Measurements from ENCODE around the gene LAMA2.

LAMA2 gene, protein sequence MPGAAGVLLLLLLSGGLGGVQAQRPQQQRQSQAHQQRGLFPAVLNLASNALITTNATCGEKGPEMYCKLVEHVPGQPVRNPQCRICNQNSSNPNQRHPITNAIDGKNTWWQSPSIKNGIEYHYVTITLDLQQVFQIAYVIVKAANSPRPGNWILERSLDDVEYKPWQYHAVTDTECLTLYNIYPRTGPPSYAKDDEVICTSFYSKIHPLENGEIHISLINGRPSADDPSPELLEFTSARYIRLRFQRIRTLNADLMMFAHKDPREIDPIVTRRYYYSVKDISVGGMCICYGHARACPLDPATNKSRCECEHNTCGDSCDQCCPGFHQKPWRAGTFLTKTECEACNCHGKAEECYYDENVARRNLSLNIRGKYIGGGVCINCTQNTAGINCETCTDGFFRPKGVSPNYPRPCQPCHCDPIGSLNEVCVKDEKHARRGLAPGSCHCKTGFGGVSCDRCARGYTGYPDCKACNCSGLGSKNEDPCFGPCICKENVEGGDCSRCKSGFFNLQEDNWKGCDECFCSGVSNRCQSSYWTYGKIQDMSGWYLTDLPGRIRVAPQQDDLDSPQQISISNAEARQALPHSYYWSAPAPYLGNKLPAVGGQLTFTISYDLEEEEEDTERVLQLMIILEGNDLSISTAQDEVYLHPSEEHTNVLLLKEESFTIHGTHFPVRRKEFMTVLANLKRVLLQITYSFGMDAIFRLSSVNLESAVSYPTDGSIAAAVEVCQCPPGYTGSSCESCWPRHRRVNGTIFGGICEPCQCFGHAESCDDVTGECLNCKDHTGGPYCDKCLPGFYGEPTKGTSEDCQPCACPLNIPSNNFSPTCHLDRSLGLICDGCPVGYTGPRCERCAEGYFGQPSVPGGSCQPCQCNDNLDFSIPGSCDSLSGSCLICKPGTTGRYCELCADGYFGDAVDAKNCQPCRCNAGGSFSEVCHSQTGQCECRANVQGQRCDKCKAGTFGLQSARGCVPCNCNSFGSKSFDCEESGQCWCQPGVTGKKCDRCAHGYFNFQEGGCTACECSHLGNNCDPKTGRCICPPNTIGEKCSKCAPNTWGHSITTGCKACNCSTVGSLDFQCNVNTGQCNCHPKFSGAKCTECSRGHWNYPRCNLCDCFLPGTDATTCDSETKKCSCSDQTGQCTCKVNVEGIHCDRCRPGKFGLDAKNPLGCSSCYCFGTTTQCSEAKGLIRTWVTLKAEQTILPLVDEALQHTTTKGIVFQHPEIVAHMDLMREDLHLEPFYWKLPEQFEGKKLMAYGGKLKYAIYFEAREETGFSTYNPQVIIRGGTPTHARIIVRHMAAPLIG (N-terminal part only)

DNA sequence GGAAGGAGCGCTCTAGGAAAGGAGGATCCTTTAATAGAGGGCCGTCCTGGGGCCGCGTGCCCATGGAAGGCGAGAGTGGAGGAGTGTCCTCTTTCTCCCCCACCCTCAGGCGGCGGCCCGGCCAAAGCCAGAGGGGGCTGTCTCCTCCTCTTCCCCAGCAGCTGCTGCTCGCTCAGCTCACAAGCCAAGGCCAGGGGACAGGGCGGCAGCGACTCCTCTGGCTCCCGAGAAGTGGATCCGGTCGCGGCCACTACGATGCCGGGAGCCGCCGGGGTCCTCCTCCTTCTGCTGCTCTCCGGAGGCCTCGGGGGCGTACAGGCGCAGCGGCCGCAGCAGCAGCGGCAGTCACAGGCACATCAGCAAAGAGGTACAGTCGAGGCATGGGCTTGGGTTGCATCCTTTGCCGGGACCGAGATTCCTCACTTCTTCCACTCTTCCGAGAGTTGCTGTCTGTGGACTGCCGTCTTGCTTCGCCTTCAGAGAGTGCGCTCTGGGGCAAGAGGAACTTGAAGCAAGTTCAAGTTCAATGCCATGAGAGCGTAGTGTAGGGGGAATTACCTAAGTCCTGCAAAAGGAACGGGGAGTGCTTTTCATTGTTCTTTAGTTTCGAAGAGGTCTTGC, at the start of gene LAMA2:
TSS of gene LAMA2 (plus strand) at position 148 of the 621 bp plus-strand sequence. CDS start at position 256, 108 bp downstream.
- peaks cover 2% of the 10 kb centered on the region; the same call in 1 of the 2 replicates for H3K4me1 ChIP-seq (ENCODE audit: control insufficient read depth, insufficient read depth, low read length)
- H3K9me3 ChIP-seq (ENCODE audit: control insufficient read depth, insufficient read depth, low read length), result no peaks in the 10 kb centered on the region
- H3K4me3 ChIP-seq (ENCODE audit: low read length), result peak within 1 kb of the TSS; percentile 47; the same call in 1 of the 2 replicates
- no CpG with 5 or more reads among the region's 36 CpGs for WGBS (ENCODE audit: insufficient coverage, insufficient read length)
- H3K27ac ChIP-seq (ENCODE audit: low read length), result no peak within 1 kb of the TSS
- no peaks in the 10 kb centered on the region for H3K36me3 ChIP-seq (ENCODE audit: control insufficient read depth, insufficient read depth, low read length)
- DNase-seq (ENCODE audit: low read depth, low spot score), result no peak
- H3K27me3 ChIP-seq (ENCODE audit: control insufficient read depth, insufficient read depth, low read length), result no peaks in the 10 kb centered on the region

GRCh38 chr6:128836761-128837160, 46.2 kb upstream of the LAMA2 start:
- no peak overlapping the region for H3K27ac ChIP-seq (ENCODE audit: low read length)

DNA sequence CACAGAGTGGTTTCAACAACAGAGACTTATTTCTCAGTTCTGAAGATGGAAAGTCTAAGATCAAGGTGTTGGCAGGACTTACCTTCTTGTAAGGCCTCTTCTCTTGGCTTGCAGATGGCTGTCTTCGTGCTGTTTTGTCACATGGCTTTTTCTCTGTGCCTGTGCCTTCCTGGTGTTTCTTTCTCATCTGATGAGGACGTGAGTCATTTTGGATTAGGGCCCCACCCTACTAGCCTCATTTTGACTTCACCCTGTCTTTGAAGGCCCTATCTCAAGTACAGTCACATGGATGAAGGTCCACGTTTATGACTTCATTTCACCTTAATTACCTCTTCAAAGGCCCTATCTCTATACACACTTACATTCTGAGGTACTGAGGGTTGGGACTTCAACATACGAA, 41.4 kb upstream of the LAMA2 start:
- H3K4me3 ChIP-seq (ENCODE audit: low read length), result no peak overlapping the region
- H3K27ac ChIP-seq (ENCODE audit: low read length), result no peak overlapping the region
- DNase-seq (ENCODE audit: low read depth, low spot score), result no peak
- no peaks in the 10 kb centered on the region for H3K9me3 ChIP-seq (ENCODE audit: control insufficient read depth, insufficient read depth, low read length)
- no peaks in the 10 kb centered on the region for H3K36me3 ChIP-seq (ENCODE audit: control insufficient read depth, insufficient read depth, low read length)
- no CpG with 5 or more reads among the region's 4 CpGs for WGBS (ENCODE audit: insufficient coverage, insufficient read length)
- H3K27me3 ChIP-seq (ENCODE audit: control insufficient read depth, insufficient read depth, low read length), result no peaks in the 10 kb centered on the region
- no peaks in the 10 kb centered on the region for H3K4me1 ChIP-seq (ENCODE audit: control insufficient read depth, insufficient read depth, low read length)

More at GRCh38 chr6:128836761-128837160, 46.2 kb upstream of the LAMA2 start:
- H3K36me3 ChIP-seq (ENCODE audit: control insufficient read depth, insufficient read depth, low read length), result no peaks in the 10 kb centered on the region
- H3K4me3 ChIP-seq (ENCODE audit: low read length), result no peak overlapping the region
- WGBS (ENCODE audit: insufficient coverage, insufficient read length), result no CpG with 5 or more reads among the region's 1 CpG
- no peaks in the 10 kb centered on the region for H3K9me3 ChIP-seq (ENCODE audit: control insufficient read depth, insufficient read depth, low read length)
- DNase-seq (ENCODE audit: low read depth, low spot score), result no peak
- H3K27me3 ChIP-seq (ENCODE audit: control insufficient read depth, insufficient read depth, low read length), result no peaks in the 10 kb centered on the region
- no peaks in the 10 kb centered on the region for H3K4me1 ChIP-seq (ENCODE audit: control insufficient read depth, insufficient read depth, low read length)

DNA sequence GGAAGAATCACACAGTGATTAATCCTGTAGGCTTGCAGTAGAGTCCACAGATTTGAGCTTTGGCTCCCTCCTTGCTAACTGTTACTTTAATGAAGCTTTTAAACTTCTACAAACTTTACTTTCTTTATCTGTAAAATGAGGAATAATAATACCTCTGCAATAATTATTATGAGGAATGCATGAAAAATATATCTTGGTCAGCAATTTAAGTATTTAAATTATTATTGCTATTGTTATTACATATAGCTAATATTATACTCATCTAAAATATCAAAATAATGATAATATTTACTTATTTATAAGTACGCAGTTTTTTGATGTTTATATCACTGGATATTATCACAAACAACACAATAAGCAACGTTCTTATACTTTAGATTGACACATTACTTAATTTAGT, 38.3 kb upstream of the LAMA2 start:
- Histone ChIP-seq H3K9me3 (ENCODE audit: control insufficient read depth, insufficient read depth, low read length) (no peaks in the 10 kb centered on the region), H3K27me3 (ENCODE audit: control insufficient read depth, insufficient read depth, low read length) (no peaks in the 10 kb centered on the region), H3K27ac (ENCODE audit: low read length) (no peak overlapping the region), H3K4me3 (ENCODE audit: low read length) (no peak overlapping the region), H3K36me3 (ENCODE audit: control insufficient read depth, insufficient read depth, low read length) (no peaks in the 10 kb centered on the region), H3K4me1 (ENCODE audit: control insufficient read depth, insufficient read depth, low read length) (peaks cover 1% of the 10 kb centered on the region; the same call in 1 of the 2 replicates)
- WGBS (ENCODE audit: insufficient coverage, insufficient read length), result no CpG with 5 or more reads among the region's 2 CpGs
- no peak for DNase-seq (ENCODE audit: low read depth, low spot score)

DNA sequence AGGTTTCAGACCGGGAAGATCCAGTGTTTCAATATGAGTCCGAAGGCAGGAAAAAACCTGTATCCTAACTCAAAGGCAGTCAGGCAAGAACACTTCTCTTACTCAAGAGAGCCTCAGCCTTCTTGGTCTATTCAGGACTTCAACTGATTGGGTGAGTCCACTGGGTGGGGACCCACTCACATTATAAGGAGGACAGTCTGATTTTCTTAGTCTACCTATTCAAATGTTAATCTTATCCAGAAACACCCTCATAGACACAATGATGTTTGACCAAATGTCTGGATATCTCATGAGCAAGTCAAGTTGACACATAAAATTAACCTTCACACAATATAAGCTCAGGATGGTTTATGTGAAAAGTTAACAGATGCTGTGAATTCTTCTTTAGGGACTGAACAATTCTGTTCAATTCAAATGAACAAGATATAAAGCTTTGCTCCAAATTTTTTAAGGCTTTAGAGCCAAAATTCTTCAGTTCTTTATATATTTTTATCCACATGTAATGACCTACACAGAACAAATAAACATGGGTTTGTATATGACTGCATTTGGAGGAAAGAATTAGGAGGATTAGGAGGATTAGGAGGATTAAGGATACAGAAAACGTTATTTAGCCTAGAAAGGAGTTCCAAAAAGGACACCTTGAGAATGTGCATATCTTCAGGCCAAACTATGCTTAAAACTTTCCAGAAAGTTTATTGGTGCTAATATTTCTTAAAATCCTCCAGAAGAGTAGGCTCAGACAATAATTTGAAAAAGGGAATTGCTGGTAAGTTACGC, 35.3 kb upstream of the LAMA2 start:
- 100% methylated on average over 1 of the region's 4 CpGs for WGBS (ENCODE audit: insufficient coverage, insufficient read length)
- DNase-seq (ENCODE audit: low read depth, low spot score), result no peak
- H3K4me1 ChIP-seq (ENCODE audit: control insufficient read depth, insufficient read depth, low read length), result peaks cover 1% of the 10 kb centered on the region; the same call in 1 of the 2 replicates
- no peak overlapping the region for H3K4me3 ChIP-seq (ENCODE audit: low read length)
- no peaks in the 10 kb centered on the region for H3K27me3 ChIP-seq (ENCODE audit: control insufficient read depth, insufficient read depth, low read length)
- no peaks in the 10 kb centered on the region for H3K36me3 ChIP-seq (ENCODE audit: control insufficient read depth, insufficient read depth, low read length)
- no peak overlapping the region for H3K27ac ChIP-seq (ENCODE audit: low read length)
- no peaks in the 10 kb centered on the region for H3K9me3 ChIP-seq (ENCODE audit: control insufficient read depth, insufficient read depth, low read length)

GRCh38 chr6:128848212-128848935, 34.6 kb upstream of the LAMA2 start:
- no peaks in the 10 kb centered on the region for H3K36me3 ChIP-seq (ENCODE audit: control insufficient read depth, insufficient read depth, low read length)
- H3K9me3 ChIP-seq (ENCODE audit: control insufficient read depth, insufficient read depth, low read length), result no peaks in the 10 kb centered on the region
- H3K4me1 ChIP-seq (ENCODE audit: control insufficient read depth, insufficient read depth, low read length), result peaks cover 1% of the 10 kb centered on the region; the same call in 1 of the 2 replicates
- H3K4me3 ChIP-seq (ENCODE audit: low read length), result no peak overlapping the region
- no peak overlapping the region for H3K27ac ChIP-seq (ENCODE audit: low read length)
- no peaks in the 10 kb centered on the region for H3K27me3 ChIP-seq (ENCODE audit: control insufficient read depth, insufficient read depth, low read length)
- WGBS (ENCODE audit: insufficient coverage, insufficient read length), result no CpG with 5 or more reads among the region's 7 CpGs
- no peak for DNase-seq (ENCODE audit: low read depth, low spot score)

DNA sequence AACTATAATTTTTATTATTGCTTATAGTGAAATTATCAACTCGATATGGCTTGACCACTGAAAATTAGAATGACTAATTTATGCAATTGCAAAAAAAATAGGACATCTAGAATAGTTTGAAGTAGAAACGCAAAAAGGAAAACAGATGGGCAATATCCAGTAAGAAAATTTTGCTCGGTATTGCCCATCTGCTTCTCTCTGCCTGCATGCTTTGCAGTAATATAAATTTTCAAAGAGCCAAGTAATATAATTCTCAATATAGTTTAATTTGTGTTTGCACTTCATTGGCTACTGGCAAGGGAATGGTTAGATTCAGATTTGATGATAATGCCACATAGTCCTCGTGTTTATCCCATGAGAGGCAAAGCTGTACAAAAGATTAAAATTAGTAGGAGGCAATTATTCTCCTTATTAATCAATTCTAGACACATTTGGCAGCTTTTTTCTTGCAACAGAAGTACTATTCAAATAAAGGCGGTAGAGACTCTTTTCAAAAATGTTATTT, 27.3 kb upstream of the LAMA2 start:
- DNase-seq (ENCODE audit: low read depth, low spot score), result no peak
- no peaks in the 10 kb centered on the region for H3K4me1 ChIP-seq (ENCODE audit: control insufficient read depth, insufficient read depth, low read length)
- no peaks in the 10 kb centered on the region for H3K9me3 ChIP-seq (ENCODE audit: control insufficient read depth, insufficient read depth, low read length)
- H3K36me3 ChIP-seq (ENCODE audit: control insufficient read depth, insufficient read depth, low read length), result no peaks in the 10 kb centered on the region
- H3K27ac ChIP-seq (ENCODE audit: low read length), result no peak overlapping the region
- no CpG with 5 or more reads among the region's 5 CpGs for WGBS (ENCODE audit: insufficient coverage, insufficient read length)
- no peak overlapping the region for H3K4me3 ChIP-seq (ENCODE audit: low read length)
- no peaks in the 10 kb centered on the region for H3K27me3 ChIP-seq (ENCODE audit: control insufficient read depth, insufficient read depth, low read length)

DNA sequence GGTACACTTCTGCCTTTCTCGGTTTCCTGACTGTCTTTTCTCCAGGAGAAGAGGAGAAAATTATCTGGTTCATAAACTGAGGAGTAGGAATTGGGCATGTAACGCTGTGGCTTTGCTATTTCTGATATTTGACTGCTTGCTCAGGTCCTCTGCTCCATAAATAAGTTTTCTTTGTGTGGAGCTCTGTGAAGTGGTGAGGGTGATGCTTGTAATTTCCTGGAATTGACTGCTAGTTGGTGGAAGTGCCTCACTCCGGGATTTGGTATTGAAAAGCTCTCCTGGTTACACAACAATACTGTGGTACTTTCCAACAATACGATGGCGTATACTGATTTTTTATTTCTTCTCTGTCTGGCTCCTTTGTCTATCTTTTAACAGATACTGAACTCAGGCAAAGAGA, 25.1 kb upstream of the LAMA2 start:
- Histone ChIP-seq H3K9me3 (ENCODE audit: control insufficient read depth, insufficient read depth, low read length) (no peaks in the 10 kb centered on the region), H3K4me3 (ENCODE audit: low read length) (no peak overlapping the region), H3K27ac (ENCODE audit: low read length) (no peak overlapping the region), H3K27me3 (ENCODE audit: control insufficient read depth, insufficient read depth, low read length) (no peaks in the 10 kb centered on the region), H3K36me3 (ENCODE audit: control insufficient read depth, insufficient read depth, low read length) (no peaks in the 10 kb centered on the region), H3K4me1 (ENCODE audit: control insufficient read depth, insufficient read depth, low read length) (no peaks in the 10 kb centered on the region)
- no CpG with 5 or more reads among the region's 5 CpGs for WGBS (ENCODE audit: insufficient coverage, insufficient read length)
- DNase-seq (ENCODE audit: low read depth, low spot score), result no peak

DNA sequence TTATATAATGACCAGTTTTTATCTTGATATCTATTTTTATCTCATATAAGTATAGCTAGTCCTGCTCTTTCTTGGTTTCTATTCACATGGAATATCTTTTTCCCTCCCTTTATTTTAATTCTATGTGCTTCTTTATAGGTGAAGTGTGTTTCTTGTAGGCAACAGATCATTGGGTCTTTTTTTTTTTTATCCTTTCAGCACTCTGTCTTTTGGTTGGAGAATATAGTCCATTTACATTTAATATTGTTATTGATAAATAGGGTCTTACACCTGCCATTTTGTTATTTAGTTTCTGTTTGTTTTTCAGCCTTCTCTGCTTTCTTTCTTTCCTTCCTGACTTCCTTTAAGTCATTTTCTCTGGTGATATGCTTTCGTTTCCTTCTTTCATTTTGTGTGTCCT, 22.2 kb upstream of the LAMA2 start:
- no peak for DNase-seq (ENCODE audit: low read depth, low spot score)
- no CpG with 5 or more reads among the region's 1 CpG for WGBS (ENCODE audit: insufficient coverage, insufficient read length)
- no peak overlapping the region for H3K27ac ChIP-seq (ENCODE audit: low read length)
- no peaks in the 10 kb centered on the region for H3K9me3 ChIP-seq (ENCODE audit: control insufficient read depth, insufficient read depth, low read length)
- no peaks in the 10 kb centered on the region for H3K27me3 ChIP-seq (ENCODE audit: control insufficient read depth, insufficient read depth, low read length)
- no peak overlapping the region for H3K4me3 ChIP-seq (ENCODE audit: low read length)
- H3K36me3 ChIP-seq (ENCODE audit: control insufficient read depth, insufficient read depth, low read length), result no peaks in the 10 kb centered on the region
- H3K4me1 ChIP-seq (ENCODE audit: control insufficient read depth, insufficient read depth, low read length), result no peaks in the 10 kb centered on the region
